Panc1 (cell line): ENCODE results near the gene COL6A2.

Experiments
- CTCF ChIP-seq: fragments of 450-650 bp; IDR thresholded peaks from 2 replicates; pipeline ENCODE4 v1.5.1; 2017; ENCODE audit warnings: mild to moderate bottlenecking
- POLR2AphosphoS5 ChIP-seq: IDR thresholded peaks from 2 replicates; pipeline ENCODE4 v1.6.1; 2012; ENCODE audit warnings: mild to moderate bottlenecking, low read depth, low read length, moderate library complexity

DNA sequence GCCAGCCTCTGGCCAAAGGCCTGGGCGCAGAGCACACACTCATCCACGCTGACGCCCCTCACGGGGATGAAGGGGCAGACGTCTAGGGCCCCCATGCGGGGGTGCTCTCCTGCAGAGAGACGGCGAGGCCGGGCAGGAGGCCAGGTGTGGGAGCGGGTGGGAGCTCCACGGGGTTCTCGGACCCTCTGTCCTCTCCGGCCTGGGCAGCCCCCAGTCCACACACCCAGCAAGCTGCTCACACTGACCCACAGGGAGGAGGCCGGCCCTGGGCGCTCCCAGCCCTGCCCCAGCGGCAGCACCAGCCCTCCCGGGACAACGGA, 55.0 kb downstream of the COL6A2 start:
- TF ChIP-seq POLR2AphosphoS5: no peak
- no peak for TF ChIP-seq CTCF
